Neuronal stem cell (in vitro differentiated cells): ENCODE measurements around the gene ZNF175.

ENCODE experiments used
- DNase-seq: peaks from one replicate; pipeline ENCODE4 v3.0.0-alpha.2; 2013; ENCODE audit warnings: low spot score
- H2AFZ ChIP-seq: one replicate; pipeline ENCODE4 v1.6.1; 2013; ENCODE audit warnings: mild to moderate bottlenecking, low read length, inconsistent platforms
- H2AK5ac ChIP-seq: 2 replicates; pipeline ENCODE4 v1.6.1; 2013; ENCODE audit warnings: low read depth, mild to moderate bottlenecking, inconsistent platforms, low read length, moderate library complexity, mixed read lengths
- H2BK120ac ChIP-seq: 2 replicates; pipeline ENCODE4 v1.6.1; 2013; ENCODE audit warnings: low read depth, mild to moderate bottlenecking, inconsistent platforms, low read length, moderate library complexity, mixed read lengths
- H2BK12ac ChIP-seq: one replicate; pipeline ENCODE4 v1.6.1; 2013; ENCODE audit warnings: low read length, inconsistent platforms
- H2BK15ac ChIP-seq: 2 replicates; pipeline ENCODE4 v1.6.1; 2013; ENCODE audit warnings: mild to moderate bottlenecking, low read length, inconsistent platforms, mixed read lengths
- H2BK5ac ChIP-seq: one replicate; pipeline ENCODE4 v1.6.1; 2013; ENCODE audit warnings: inconsistent platforms, mild to moderate bottlenecking, low read length, moderate library complexity
- H3K14ac ChIP-seq: one replicate; pipeline ENCODE4 v1.6.1; 2013; ENCODE audit warnings: low read length, inconsistent platforms
- H3K18ac ChIP-seq: 2 replicates; pipeline ENCODE4 v1.6.1; 2013; ENCODE audit warnings: low read length, inconsistent platforms
- H3K23ac ChIP-seq: 2 replicates; pipeline ENCODE4 v1.6.1; 2013; ENCODE audit warnings: low read depth, mild to moderate bottlenecking, mixed read lengths, low read length, inconsistent platforms; ENCODE audit not compliant: poor library complexity
- H3K27ac ChIP-seq: replicated peaks from 3 replicates; pipeline ENCODE4 v1.5.1; 2013; ENCODE audit warnings: low read length, inconsistent platforms
- H3K27me3 ChIP-seq, 3 experiments: 2 replicates each; pipeline ENCODE4 v1.6.1; 2013; ENCODE audit warnings: low read length in 3 of 3, mild to moderate bottlenecking in 2 of 3, inconsistent platforms in 1 of 3, low read depth in 1 of 3, mixed read lengths in 1 of 3, moderate library complexity in 1 of 3; ENCODE audit not compliant: control insufficient read depth in 3 of 3, insufficient read depth in 3 of 3
- H3K36me3 ChIP-seq, 2 donors: replicated peaks in 1 of 2; 2 replicates each; pipeline ENCODE4 v1.6.1; 2013; ENCODE audit warnings: low read length in 2 of 2; ENCODE audit not compliant: control insufficient read depth in 2 of 2, insufficient read depth in 2 of 2
- H3K4ac ChIP-seq: 2 replicates; pipeline ENCODE4 v1.6.1; 2013; ENCODE audit warnings: inconsistent platforms, mild to moderate bottlenecking, low read length, moderate library complexity
- H3K4me1 ChIP-seq, 2 donors: 1 replicate in 1 of 2; 2 replicates in 1 of 2; pipeline ENCODE4 v1.6.1; 2013; ENCODE audit warnings: low read length in 2 of 2, low read depth in 1 of 2; ENCODE audit not compliant: control insufficient read depth in 2 of 2, insufficient read depth in 1 of 2
- H3K4me2 ChIP-seq: one replicate; pipeline ENCODE4 v1.6.1; 2013; ENCODE audit warnings: mild to moderate bottlenecking, low read length, inconsistent platforms; ENCODE audit not compliant: insufficient read depth, poor library complexity, severe bottlenecking
- H3K4me3 ChIP-seq, 2 donors: 2 replicates each; pipeline ENCODE4 v1.5.1; 2013; ENCODE audit warnings: low read length in 2 of 2, mild to moderate bottlenecking in 2 of 2, inconsistent platforms in 1 of 2, moderate library complexity in 1 of 2
- H3K79me1 ChIP-seq: one replicate; pipeline ENCODE4 v1.6.1; 2013; ENCODE audit warnings: low read depth, mild to moderate bottlenecking, inconsistent platforms, low read length, moderate library complexity
- H3K9ac ChIP-seq: one replicate; pipeline ENCODE4 v1.6.1; 2013; ENCODE audit warnings: mild to moderate bottlenecking, low read depth, low read length, inconsistent platforms; ENCODE audit not compliant: poor library complexity
- H3K9me3 ChIP-seq, 2 donors: replicated peaks in 1 of 2; 2 replicates each; pipeline versions ENCODE3 to v1.6.1; 2013; ENCODE audit warnings: low read length in 2 of 2, mild to moderate bottlenecking in 2 of 2, inconsistent platforms in 1 of 2, low read depth in 1 of 2, mixed read lengths in 1 of 2, moderate library complexity in 1 of 2; ENCODE audit not compliant: control insufficient read depth in 2 of 2, insufficient read depth in 1 of 2
- H4K8ac ChIP-seq: one replicate; pipeline ENCODE4 v1.6.1; 2013; ENCODE audit warnings: low read depth, mild to moderate bottlenecking, inconsistent platforms, low read length, moderate library complexity
- H4K91ac ChIP-seq: one replicate; pipeline ENCODE4 v1.6.1; 2013; ENCODE audit warnings: low read length, low read depth, mild to moderate bottlenecking, inconsistent platforms; ENCODE audit not compliant: poor library complexity
- WGBS, 2 donors: extraction: QIAGEN DNeasy Blood & Tissue Kit; methylation state at CpG; one replicate each; pipeline ENCODE4 v1.1.7; 2013; ENCODE audit warnings: missing lambda C conversion rate in 2 of 2, mixed read lengths in 1 of 2; ENCODE audit not compliant: insufficient read length in 2 of 2, insufficient replicate concordance in 1 of 2; ENCODE audit errors: extremely low coverage in 2 of 2; 5-methylcytosine and 5-hydroxymethylcytosine counted together

ZNF175 gene

DNA sequence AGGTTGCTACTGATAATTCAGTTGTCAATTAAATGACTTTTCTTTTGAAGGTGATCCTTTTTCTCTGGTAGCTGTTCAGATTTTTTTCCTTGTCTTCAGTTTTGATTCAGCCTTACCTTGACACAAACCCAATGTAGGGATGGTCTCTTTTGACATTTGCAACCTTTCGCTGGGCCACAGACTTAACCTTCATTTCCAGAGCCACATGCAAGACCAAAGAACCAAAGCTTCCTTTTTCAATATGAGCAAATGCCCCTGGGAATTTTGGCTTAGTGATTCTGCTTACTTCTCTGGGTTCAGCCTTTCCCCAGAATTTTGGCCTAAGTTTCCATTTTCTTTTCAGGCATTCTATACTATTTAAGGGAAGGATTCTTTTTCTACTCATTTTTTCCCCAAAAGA is 39.5 kb downstream of the ZNF175 start:
- Histone ChIP-seq H4K91ac (no peak overlapping the region), H3K14ac (no peak overlapping the region), H3K4me1 (no peaks in the 10 kb centered on the region), H3K4me2 (no peak overlapping the region), H3K4me3 (no peak overlapping the region), H3K9ac (no peak overlapping the region), H3K27ac (no peak overlapping the region), H2BK15ac (no peak overlapping the region), H2AK5ac (no peak overlapping the region), H2BK120ac (no peak overlapping the region), H3K36me3 (no peaks in the 10 kb centered on the region), H3K23ac (no peak overlapping the region), H3K9me3 (peaks cover 0 to 9% of the 10 kb centered on the region in 2 donors), H2BK5ac (no peak overlapping the region), H3K4ac (no peak overlapping the region), H3K18ac (no peak overlapping the region), H4K8ac (no peak overlapping the region), H3K27me3 (peaks cover 0 to 2% (median 0%) of the 10 kb centered on the region in 3 experiments), H3K79me1 (no peaks in the 10 kb centered on the region), H2AFZ (no peak overlapping the region), H2BK12ac (no peak overlapping the region)
- WGBS, 2 donors: no CpG with 5 or more reads among the region's 1 CpG
- DNase-seq: no peak

DNA sequence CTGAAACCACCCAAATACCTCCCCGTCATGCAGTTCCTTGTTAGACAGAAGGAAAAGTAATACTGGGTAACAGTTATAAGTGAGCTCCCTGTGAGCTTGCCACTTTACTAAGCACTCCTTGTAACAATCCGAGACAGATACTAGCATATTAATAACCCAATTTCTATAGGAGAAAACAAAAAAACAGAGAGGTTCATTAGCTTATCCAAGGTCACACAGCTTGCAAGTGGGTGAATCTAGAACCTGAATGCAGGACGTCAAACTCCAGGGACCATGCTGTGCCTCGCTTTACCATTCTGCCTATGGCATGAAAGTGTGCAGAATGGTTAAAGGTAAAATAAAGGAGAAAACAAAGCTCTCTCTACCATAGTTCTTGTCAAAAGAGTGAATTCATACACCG is 43.7 kb downstream of the ZNF175 start:
- no peak for DNase-seq

DNA sequence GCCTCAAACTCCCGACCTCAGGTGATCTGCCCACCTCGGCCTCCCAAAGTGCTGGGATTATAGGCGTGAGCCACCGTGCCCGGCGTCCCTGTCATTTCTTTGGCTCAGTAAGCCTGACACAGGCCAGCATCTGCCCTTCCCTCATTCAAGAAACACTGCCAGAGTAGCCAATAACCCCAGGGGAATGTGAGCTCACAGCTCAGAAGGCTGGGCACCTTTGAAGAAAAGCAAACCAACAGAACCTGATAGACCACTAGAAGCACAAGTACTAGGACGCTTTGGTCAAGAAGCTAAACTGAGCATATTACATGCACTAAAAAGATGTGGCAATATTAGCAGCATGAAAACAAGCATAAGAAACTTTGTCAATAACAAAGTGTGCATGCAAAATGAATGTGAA is 44.9 kb downstream of the ZNF175 start:
- Histone ChIP-seq H3K4me1 (no peaks in the 10 kb centered on the region), H2AK5ac (no peak overlapping the region), H2BK5ac (no peak overlapping the region), H2BK120ac (no peak overlapping the region), H3K4me3 (no peak overlapping the region), H3K9ac (no peak overlapping the region), H3K27ac (no peak overlapping the region), H4K8ac (no peak overlapping the region), H3K79me1 (no peaks in the 10 kb centered on the region), H2BK12ac (no peak overlapping the region), H3K36me3 (no peaks in the 10 kb centered on the region), H3K4me2 (no peak overlapping the region), H2AFZ (no peak overlapping the region), H3K27me3 (peaks cover 0 to 2% (median 0%) of the 10 kb centered on the region in 3 experiments), H4K91ac (no peak overlapping the region), H3K18ac (no peak overlapping the region), H3K14ac (no peak overlapping the region), H3K9me3 (peaks cover 0 to 10% of the 10 kb centered on the region in 2 donors), H3K23ac (no peak overlapping the region), H2BK15ac (no peak overlapping the region), H3K4ac (no peak overlapping the region)
- no CpG with 5 or more reads among the region's 7 CpGs for WGBS, 2 donors
- no peak for DNase-seq

More for the DNA sequence above, 43.7 kb downstream of the ZNF175 start:
- WGBS, 2 donors: no CpG with 5 or more reads among the region's 5 CpGs
- Histone ChIP-seq H2AFZ (no peak overlapping the region), H3K4me2 (no peak overlapping the region), H3K27me3 (peaks cover 0 to 2% (median 0%) of the 10 kb centered on the region in 3 experiments), H3K14ac (no peak overlapping the region), H3K4me1 (no peaks in the 10 kb centered on the region), H3K9ac (no peak overlapping the region), H3K79me1 (no peaks in the 10 kb centered on the region), H3K4ac (no peak overlapping the region), H3K27ac (no peak overlapping the region), H4K8ac (no peak overlapping the region), H2BK5ac (no peak overlapping the region), H3K9me3 (peaks cover 0 to 10% of the 10 kb centered on the region in 2 donors), H2BK120ac (no peak overlapping the region), H2BK12ac (no peak overlapping the region), H2AK5ac (no peak overlapping the region), H3K4me3 (no peak overlapping the region), H3K36me3 (no peaks in the 10 kb centered on the region), H4K91ac (no peak overlapping the region), H2BK15ac (no peak overlapping the region), H3K23ac (no peak overlapping the region), H3K18ac (no peak overlapping the region)

- peaks cover 3% of the 10 kb centered on the region for H3K79me1 ChIP-seq
- H2BK15ac ChIP-seq: no peak overlapping the region
- no peak overlapping the region for H3K18ac ChIP-seq
- no peak overlapping the region for H2BK5ac ChIP-seq
- H3K4me2 ChIP-seq: no peak overlapping the region
- WGBS, 2 donors: no CpG with 5 or more reads among the region's 2 CpGs
- no peak overlapping the region for H4K8ac ChIP-seq
- no peak overlapping the region for H2BK120ac ChIP-seq
- H3K23ac ChIP-seq: no peak overlapping the region
- H3K4ac ChIP-seq: no peak overlapping the region
- no peak overlapping the region for H2AK5ac ChIP-seq
- no peak overlapping the region for H2BK12ac ChIP-seq
- H3K9ac ChIP-seq: no peak overlapping the region
- H2AFZ ChIP-seq: no peak overlapping the region
- no peaks in the 10 kb centered on the region for H3K4me1 ChIP-seq
- H3K9me3 ChIP-seq: peaks cover 0 to 8% of the 10 kb centered on the region in 2 donors
- H3K4me3 ChIP-seq: no peak overlapping the region
- no peak for DNase-seq
- H3K36me3 ChIP-seq: no peaks in the 10 kb centered on the region
- H4K91ac ChIP-seq: no peak overlapping the region
- peaks cover 0 to 5% (median 0%) of the 10 kb centered on the region in 3 experiments for H3K27me3 ChIP-seq
- no peak overlapping the region for H3K27ac ChIP-seq
- no peak overlapping the region for H3K14ac ChIP-seq
Observed at GRCh38 chr19:51621178-51621577, 50.1 kb downstream of the ZNF175 start.
